HEK293T (cell line): ENCODE results near the gene SH3PXD2A.
A peak's percentile ranks its signal among the peaks of the same experiment; 100 is the strongest.

ENCODE experiments used
- CTCF ChIA-PET: fragments of 350-600 bp; formaldehyde crosslinking; extraction: SDS; loops from one replicate; lab custom pipeline; 2021; ENCODE audit warnings: antibody characterized with exemption, inconsistent platforms; lab: Yijun Ruan, JAX
- POLR2A ChIA-PET: fragments of 350-600 bp; formaldehyde crosslinking; extraction: SDS; loops from one replicate; lab custom pipeline; 2020; ENCODE audit warnings: antibody characterized with exemption, inconsistent platforms; lab: Yijun Ruan, JAX
- DNase-seq: peaks from one replicate; pipeline ENCODE4 v3.0.0; 2012; ENCODE audit warnings: mixed read lengths; ENCODE audit errors: extremely low spot score
- ARNT ChIP-seq: fragments of 450-650 bp; IDR thresholded peaks from 2 replicates; pipeline ENCODE4 v1.6.1; 2017; ENCODE audit warnings: mild to moderate bottlenecking
- BHLHE40 ChIP-seq: fragments of 450-650 bp; IDR thresholded peaks from 2 replicates; pipeline ENCODE4 v1.6.1; 2016; ENCODE audit warnings: mild to moderate bottlenecking, moderate library complexity, borderline replicate concordance
- CTBP1 ChIP-seq: fragments of 450-650 bp; IDR thresholded peaks from 2 replicates; pipeline ENCODE4 v1.6.1; 2016; ENCODE audit warnings: borderline replicate concordance
- ELF4 ChIP-seq: fragments of 450-650 bp; IDR thresholded peaks from 2 replicates; pipeline ENCODE4 v1.6.1; 2017; ENCODE audit warnings: antibody characterized with exemption
- FOXA1 ChIP-seq: fragments of 450-650 bp; IDR thresholded peaks from 2 replicates; pipeline ENCODE4 v1.6.1; 2016; ENCODE audit warnings: mild to moderate bottlenecking
- FOXK2 ChIP-seq: fragments of 450-650 bp; IDR thresholded peaks from 2 replicates; pipeline ENCODE4 v1.6.1; 2016; ENCODE audit warnings: mild to moderate bottlenecking
- FOXM1 ChIP-seq: fragments of 450-650 bp; IDR thresholded peaks from 2 replicates; pipeline ENCODE4 v1.6.1; 2017; ENCODE audit warnings: mild to moderate bottlenecking, borderline replicate concordance
- HDGF ChIP-seq: fragments of 450-650 bp; IDR thresholded peaks from 2 replicates; pipeline ENCODE4 v1.6.1; 2017; ENCODE audit warnings: antibody characterized with exemption, borderline replicate concordance
- L3MBTL2 ChIP-seq: fragments of 450-650 bp; conservative IDR thresholded peaks from 2 replicates; pipeline ENCODE4 v1.6.1; 2016; ENCODE audit warnings: mild to moderate bottlenecking
- LEF1 ChIP-seq: fragments of 450-650 bp; IDR thresholded peaks from 2 replicates; pipeline ENCODE4 v1.6.1; 2017; ENCODE audit warnings: mild to moderate bottlenecking, borderline replicate concordance
- NFRKB ChIP-seq: fragments of 450-650 bp; IDR thresholded peaks from 2 replicates; pipeline ENCODE4 v1.6.1; 2016; ENCODE audit warnings: mild to moderate bottlenecking, moderate library complexity
- SP1 ChIP-seq: fragments of 450-650 bp; IDR thresholded peaks from 2 replicates; pipeline ENCODE4 v1.6.1; 2017
- SUZ12 ChIP-seq: fragments of 450-650 bp; IDR thresholded peaks from 2 replicates; pipeline ENCODE4 v1.6.1; 2016; ENCODE audit warnings: mild to moderate bottlenecking
- TARDBP ChIP-seq: fragments of 450-650 bp; IDR thresholded peaks from 2 replicates; pipeline ENCODE4 v1.6.1; 2016
- ZNF384 ChIP-seq: fragments of 450-650 bp; IDR thresholded peaks from 2 replicates; pipeline ENCODE4 v1.6.1; 2016
- TF ChIP-seq, protein P1 (sequence below): fragments of 450-650 bp; IDR thresholded peaks from 2 replicates; pipeline ENCODE4 v1.6.1; 2016

SH3PXD2A gene

DNA sequence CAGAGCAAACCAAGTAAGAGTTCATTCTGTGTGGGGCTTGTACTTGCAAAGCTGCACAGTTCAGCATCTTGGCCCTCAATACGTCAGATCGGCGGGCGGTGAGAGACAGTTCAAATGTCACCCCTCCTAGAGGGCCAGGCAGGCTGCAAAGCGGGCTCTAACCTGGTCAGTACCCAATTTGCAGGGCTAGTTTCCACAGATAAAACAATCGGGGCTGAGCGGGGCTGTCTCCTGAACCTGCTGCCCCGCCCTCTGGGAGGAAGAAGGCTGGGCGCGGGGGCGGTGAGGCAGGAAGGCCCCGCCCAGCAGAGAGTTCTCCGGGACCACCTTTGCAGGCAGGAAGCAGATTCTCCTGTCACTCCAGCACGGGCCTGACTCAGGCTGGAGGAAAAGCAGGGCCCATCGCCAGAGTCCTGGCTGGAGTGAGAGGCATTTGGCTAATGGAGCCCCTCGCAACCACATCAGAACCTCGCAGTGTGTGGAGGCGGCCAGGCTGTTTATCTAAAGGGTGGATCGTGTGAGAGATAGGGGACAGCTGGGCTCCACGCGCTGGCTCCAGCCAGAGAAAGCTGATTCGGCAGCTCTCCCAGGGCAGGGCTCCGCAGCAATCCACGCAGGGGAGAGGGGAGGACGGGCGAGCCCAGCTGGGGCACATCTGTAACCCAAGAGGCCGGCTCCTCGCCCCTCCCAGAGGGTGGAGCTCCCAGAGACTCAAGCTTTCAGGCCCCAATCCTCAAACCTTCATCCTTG lies 83.1 kb downstream of the SH3PXD2A start:
- peak; percentile 79 for DNase-seq
- CTCF ChIA-PET: interaction anchor here (0.7 to 1.3 kb wide), 4 partner anchors 13 to 116 kb away, joined by 3 to 4 read pairs (median 4); no protein-coding TSS in a partner anchor
- TF ChIP-seq FOXM1 (no peak), L3MBTL2 (0 out of 2 replicates have a peak, but pooled peaks have one; percentile 23)
- TF ChIP-seq, protein P1, sequence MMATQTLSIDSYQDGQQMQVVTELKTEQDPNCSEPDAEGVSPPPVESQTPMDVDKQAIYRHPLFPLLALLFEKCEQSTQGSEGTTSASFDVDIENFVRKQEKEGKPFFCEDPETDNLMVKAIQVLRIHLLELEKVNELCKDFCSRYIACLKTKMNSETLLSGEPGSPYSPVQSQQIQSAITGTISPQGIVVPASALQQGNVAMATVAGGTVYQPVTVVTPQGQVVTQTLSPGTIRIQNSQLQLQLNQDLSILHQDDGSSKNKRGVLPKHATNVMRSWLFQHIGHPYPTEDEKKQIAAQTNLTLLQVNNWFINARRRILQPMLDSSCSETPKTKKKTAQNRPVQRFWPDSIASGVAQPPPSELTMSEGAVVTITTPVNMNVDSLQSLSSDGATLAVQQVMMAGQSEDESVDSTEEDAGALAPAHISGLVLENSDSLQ: peak; percentile 86
- POLR2A ChIA-PET: interaction anchor here (0.6 to 1.1 kb wide), 3 partner anchors 38 to 207 kb away, joined by 3 read pairs; no protein-coding TSS in a partner anchor

DNA sequence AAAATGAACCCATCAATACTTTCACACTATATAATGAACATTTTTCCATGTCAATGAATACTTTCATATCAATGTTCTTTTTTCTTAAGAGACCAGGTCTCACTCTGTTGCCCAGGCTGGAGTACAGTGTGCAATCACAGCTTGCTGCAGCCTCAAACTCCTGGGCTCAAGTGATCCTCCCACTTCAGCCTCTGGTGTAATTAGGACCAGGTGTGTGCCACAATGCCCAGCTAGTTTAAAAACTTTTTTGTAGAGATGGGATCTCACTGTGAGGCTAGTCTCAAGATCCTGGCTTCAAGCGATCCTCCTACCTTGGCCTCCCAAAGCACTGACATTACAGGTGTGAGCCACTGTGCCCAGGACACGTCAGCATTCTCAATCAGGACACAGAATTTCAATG lies 85.2 kb downstream of the SH3PXD2A start:
- ChIA-PET CTCF (no interaction called here), POLR2A (interaction anchor here (0.5 kb wide), 1 partner anchor 63 kb away, joined by 3 read pairs; no protein-coding TSS in a partner anchor)
- no peak for DNase-seq
- TF ChIP-seq SP1 (no peak), ELF4 (no peak), FOXA1 (no peak), SUZ12 (no peak)

DNA sequence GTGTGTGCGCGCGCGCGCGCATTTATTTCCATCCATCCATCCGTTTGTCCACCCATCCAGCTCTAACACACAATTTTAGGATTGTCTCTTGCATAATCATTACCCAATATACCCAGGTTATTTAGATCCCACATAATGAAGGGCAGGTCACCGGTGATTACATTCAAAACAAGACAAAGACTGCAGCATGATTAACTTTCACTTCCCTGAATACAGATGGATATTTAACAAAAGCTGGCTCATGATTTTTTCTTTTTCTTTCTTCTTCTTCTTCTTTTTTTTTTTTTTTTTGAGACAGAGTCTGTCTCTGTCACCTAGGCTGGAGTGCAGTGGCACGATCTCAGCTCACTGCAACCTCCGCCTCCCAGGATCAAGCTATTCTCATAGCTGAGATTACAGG lies 86.2 kb downstream of the SH3PXD2A start:
- CTCF ChIA-PET: interaction anchor here (0.6 to 1.1 kb wide), 2 partner anchors 11 to 58 kb away, joined by 3 to 4 read pairs; no protein-coding TSS in a partner anchor
- TF ChIP-seq FOXK2 (no peak), SP1 (no peak), NFRKB (no peak), HDGF (no peak), L3MBTL2 (no peak), FOXM1 (no peak), ELF4 (no peak), BHLHE40 (no peak), SUZ12 (no peak), FOXA1 (no peak), CTBP1 (no peak), TARDBP (no peak), ARNT (no peak)
- TF ChIP-seq, protein P1: no peak
- POLR2A ChIA-PET: no interaction called here

DNA sequence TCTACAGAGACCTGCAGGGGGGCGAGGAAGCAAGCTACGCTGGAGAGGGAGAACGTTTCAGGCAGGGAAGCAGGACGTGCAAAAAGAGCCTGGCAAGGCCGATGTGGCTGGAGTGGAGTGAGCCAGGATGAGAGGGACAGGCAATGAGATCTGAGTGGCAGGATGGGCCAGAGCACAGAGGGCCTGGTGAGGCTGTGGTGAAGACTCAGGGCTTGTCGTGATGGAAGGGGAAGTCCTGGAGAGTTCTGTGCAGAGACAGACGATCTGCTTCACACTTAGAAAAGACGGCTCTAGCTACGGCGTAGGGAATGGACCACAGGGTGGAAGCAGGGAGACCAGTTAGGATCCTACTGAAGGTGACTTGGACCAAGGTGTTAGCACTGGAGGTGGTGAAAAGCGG lies 87.0 kb downstream of the SH3PXD2A start:
- ChIA-PET CTCF (interaction anchor here (1.1 kb wide), 1 partner anchor 10 kb away, joined by 3 read pairs; no protein-coding TSS in a partner anchor), POLR2A (no interaction called here)
- TF ChIP-seq L3MBTL2: no peak
- no peak for DNase-seq

More for the DNA sequence above, 86.2 kb downstream of the SH3PXD2A start:
- DNase-seq: no peak

DNA sequence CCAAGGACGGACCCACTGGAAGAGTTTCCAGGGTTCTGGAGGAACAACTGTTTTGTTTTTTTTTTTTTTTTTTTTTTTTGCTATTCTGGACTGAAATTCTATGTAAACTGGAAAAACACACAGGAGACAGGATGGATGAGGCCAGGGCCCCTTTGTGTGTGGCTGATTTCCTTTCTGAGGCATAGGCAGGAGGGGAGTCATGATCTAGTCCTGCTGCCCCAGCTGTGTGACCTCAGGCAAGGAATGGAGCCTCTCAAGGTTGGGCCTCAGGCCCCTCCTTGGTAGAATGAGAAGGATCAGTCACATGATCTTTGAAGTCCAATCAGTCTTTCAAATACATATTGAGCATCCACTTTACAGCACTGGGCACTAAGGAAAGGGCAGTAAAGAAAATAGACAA lies 87.6 kb downstream of the SH3PXD2A start:
- CTCF ChIA-PET: no interaction called here
- TF ChIP-seq ZNF384 (no peak), ARNT (no peak), LEF1 (no peak), ELF4 (no peak), SUZ12 (no peak), FOXA1 (no peak), L3MBTL2 (no peak), FOXK2 (no peak), TARDBP (no peak), BHLHE40 (no peak), CTBP1 (no peak), FOXM1 (no peak), HDGF (no peak)
- TF ChIP-seq, protein P1: no peak
- POLR2A ChIA-PET: no interaction called here
- no peak for DNase-seq

DNA sequence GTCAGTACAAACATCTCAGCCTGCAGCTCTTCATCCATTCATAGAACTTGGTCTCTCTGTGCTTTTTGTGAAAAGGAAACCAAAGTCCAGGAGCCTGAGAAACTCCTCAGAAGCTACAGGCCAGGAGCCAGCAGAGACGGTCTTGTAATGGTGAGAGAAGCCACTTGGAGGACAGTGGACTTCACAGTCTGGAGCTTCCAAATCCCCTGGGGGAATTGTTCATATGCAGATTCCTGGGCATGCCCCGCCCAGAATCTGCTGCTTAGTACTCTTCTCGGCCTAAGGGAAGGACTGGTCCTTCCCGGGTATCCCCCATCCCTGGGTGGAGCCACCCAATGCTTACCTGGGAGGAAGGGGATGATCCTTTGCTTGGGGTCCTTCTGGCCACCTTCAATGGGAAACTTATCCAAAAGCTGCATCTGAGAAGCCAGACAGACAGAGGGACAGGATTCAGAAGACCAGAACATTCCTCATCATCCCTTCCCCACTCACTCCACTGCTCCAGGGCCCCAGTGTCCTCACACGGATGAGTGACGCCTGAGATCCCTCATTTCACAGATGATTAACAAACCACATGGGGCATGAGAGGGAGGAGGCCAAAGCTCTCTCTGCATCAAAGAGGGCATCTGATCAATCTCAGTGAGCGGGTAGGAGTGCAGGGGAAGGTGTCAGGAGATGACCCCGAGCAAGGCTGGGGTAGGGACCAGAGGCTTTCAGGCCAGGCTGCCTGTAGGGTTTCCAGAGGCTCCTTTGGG lies 88.4 kb downstream of the SH3PXD2A start:
- ChIA-PET POLR2A (no interaction called here), CTCF (no interaction called here)
- DNase-seq: no peak
- TF ChIP-seq CTBP1: no peak
- no peak for TF ChIP-seq L3MBTL2
- no peak for TF ChIP-seq HDGF
- TF ChIP-seq, protein P1: no peak
- no peak for TF ChIP-seq FOXM1
- TF ChIP-seq NFRKB: no peak
- no peak for TF ChIP-seq LEF1
- TF ChIP-seq SP1: no peak
- TF ChIP-seq FOXA1: no peak
- TF ChIP-seq FOXK2: no peak
- TF ChIP-seq TARDBP: no peak
- TF ChIP-seq ZNF384: no peak
- no peak for TF ChIP-seq SUZ12
- TF ChIP-seq ELF4: no peak
- no peak for TF ChIP-seq BHLHE40
- TF ChIP-seq ARNT: no peak
